SU-DHL-6 (cell line): ENCODE data around the gene ELMO1.

Experiments used
- EZH2phosphoT487 ChIP-seq: fragments of 200-600 bp; sonication (generic), shearing (Covaris generic); conservative IDR thresholded peaks from 2 replicates; pipeline ENCODE4 v1.6.1; 2018; ENCODE audit warnings: mild to moderate bottlenecking, antibody characterized with exemption, low read length, moderate library complexity, mixed read lengths
- TF ChIP-seq, protein P1 (sequence below): fragments of 200-600 bp; sonication (generic); IDR thresholded peaks from one replicate; pipeline ENCODE4 v1.5.1; 2017; ENCODE audit warnings: antibody characterized with exemption, mild to moderate bottlenecking, low read length, moderate library complexity; ENCODE audit not compliant: insufficient read depth, poor library complexity, severe bottlenecking

DNA sequence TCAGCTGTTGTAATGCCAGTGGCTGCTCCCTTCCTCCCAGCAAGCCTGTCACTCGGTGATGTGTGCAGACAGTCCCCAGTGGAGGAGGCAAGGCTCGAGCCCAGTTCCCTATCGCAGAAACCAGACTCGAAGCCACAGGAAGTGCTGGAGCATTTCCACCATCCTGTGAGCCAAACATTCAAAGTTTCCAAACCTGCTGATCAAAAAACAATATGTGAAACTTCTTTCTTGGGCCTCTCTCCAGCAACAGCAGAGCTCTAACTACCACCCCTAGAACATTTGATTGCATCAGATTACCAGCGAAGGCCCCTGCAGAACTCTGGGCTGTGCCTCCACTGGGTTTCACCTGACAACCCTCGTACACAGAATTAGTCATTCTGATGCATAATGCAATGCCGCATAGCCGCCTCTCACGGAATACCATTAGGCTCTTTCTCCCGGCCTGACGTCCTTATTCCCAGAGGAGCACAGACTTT is 94.0 kb downstream of the ELMO1 start:
- TF ChIP-seq, protein P1, sequence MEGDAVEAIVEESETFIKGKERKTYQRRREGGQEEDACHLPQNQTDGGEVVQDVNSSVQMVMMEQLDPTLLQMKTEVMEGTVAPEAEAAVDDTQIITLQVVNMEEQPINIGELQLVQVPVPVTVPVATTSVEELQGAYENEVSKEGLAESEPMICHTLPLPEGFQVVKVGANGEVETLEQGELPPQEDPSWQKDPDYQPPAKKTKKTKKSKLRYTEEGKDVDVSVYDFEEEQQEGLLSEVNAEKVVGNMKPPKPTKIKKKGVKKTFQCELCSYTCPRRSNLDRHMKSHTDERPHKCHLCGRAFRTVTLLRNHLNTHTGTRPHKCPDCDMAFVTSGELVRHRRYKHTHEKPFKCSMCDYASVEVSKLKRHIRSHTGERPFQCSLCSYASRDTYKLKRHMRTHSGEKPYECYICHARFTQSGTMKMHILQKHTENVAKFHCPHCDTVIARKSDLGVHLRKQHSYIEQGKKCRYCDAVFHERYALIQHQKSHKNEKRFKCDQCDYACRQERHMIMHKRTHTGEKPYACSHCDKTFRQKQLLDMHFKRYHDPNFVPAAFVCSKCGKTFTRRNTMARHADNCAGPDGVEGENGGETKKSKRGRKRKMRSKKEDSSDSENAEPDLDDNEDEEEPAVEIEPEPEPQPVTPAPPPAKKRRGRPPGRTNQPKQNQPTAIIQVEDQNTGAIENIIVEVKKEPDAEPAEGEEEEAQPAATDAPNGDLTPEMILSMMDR, result no peak
- no peak for TF ChIP-seq EZH2phosphoT487
